Naive thymus-derived CD4-positive, alpha-beta T cell (primary cell): ENCODE results near the gene CDX2. TPM values are rescaled to one million over a fixed set of nuclear protein-coding genes. Genes with fewer than 3 reads are reported as not detected.

Experiments used
- ATAC-seq: fragments of 150-1000 bp; cut with Tn5 transposase; 2 replicates; pipeline ENCODE4 v1.10.0; 2021; ENCODE audit warnings: mild to moderate bottlenecking, moderate library complexity
- CTCF ChIA-PET: fragments of 350-600 bp; sonication (Branson Sonifier 250); formaldehyde crosslinking; loops from one replicate; lab custom pipeline; 2021; ENCODE audit warnings: antibody characterized with exemption; lab: Charles Lee
- POLR2A ChIA-PET: fragments of 350-600 bp; sonication (Branson Sonifier 250); formaldehyde crosslinking; loops from one replicate; lab custom pipeline; 2021; ENCODE audit warnings: antibody characterized with exemption, inconsistent platforms; lab: Charles Lee
- DNase-seq, 9 donors: peaks; one replicate each; pipeline versions ENCODE4 v3.0.0 to v3.0.0-alpha.2; 2020 to 2022; ENCODE audit warnings: mixed read lengths in 1 of 9
- H3K27ac ChIP-seq: one replicate; pipeline ENCODE4 v1.7.0; 2013; ENCODE audit warnings: mild to moderate bottlenecking, low read depth, low read length, moderate library complexity
- H3K27me3 ChIP-seq, 2 donors: one replicate each; pipeline ENCODE4 v1.7.0; 2013; ENCODE audit warnings: low read length in 2 of 2, mild to moderate bottlenecking in 2 of 2, moderate library complexity in 2 of 2; ENCODE audit not compliant: control insufficient read depth in 2 of 2, insufficient read depth in 2 of 2
- H3K36me3 ChIP-seq, 3 experiments: 1 replicate in 2 of 3; 2 replicates in 1 of 3; pipeline ENCODE4 v1.7.0; 2013; ENCODE audit warnings: low read length in 3 of 3, mild to moderate bottlenecking in 3 of 3, moderate library complexity in 1 of 3; ENCODE audit not compliant: insufficient read depth in 3 of 3, control insufficient read depth in 2 of 3
- H3K4me1 ChIP-seq, 2 donors: one replicate each; pipeline ENCODE4 v1.7.0; 2013; ENCODE audit warnings: low read length in 2 of 2, mild to moderate bottlenecking in 2 of 2, moderate library complexity in 1 of 2; ENCODE audit not compliant: control insufficient read depth in 2 of 2, insufficient read depth in 2 of 2
- H3K4me3 ChIP-seq: 2 replicates; pipeline ENCODE4 v1.7.0; 2013; ENCODE audit warnings: mild to moderate bottlenecking, low read length
- H3K9me3 ChIP-seq, 3 experiments: 1 replicate in 2 of 3; 2 replicates in 1 of 3; pipeline ENCODE4 v1.7.0; 2013; ENCODE audit warnings: low read length in 3 of 3; ENCODE audit not compliant: control insufficient read depth in 2 of 3
- H3K27ac Mint-ChIP-seq, 9 donors: one replicate each; pipeline ENCODE4 v1.8.0; 2020 to 2022; ENCODE audit warnings: mixed read lengths in 9 of 9, mild to moderate bottlenecking in 8 of 9, moderate library complexity in 5 of 9, inconsistent platforms in 2 of 9
- H3K27me3 Mint-ChIP-seq, 5 donors: one replicate each; pipeline ENCODE4 v1.8.0; 2021 to 2022; ENCODE audit warnings: mixed read lengths in 5 of 5, mild to moderate bottlenecking in 1 of 5
- H3K36me3 Mint-ChIP-seq, 5 donors: one replicate each; pipeline ENCODE4 v1.8.0; 2020 to 2022; ENCODE audit warnings: mixed read lengths in 5 of 5, mild to moderate bottlenecking in 3 of 5, inconsistent platforms in 1 of 5
- H3K4me1 Mint-ChIP-seq, 7 donors: one replicate each; pipeline ENCODE4 v1.8.0; 2020 to 2022; ENCODE audit warnings: mixed read lengths in 7 of 7, mild to moderate bottlenecking in 3 of 7, inconsistent platforms in 1 of 7
- H3K4me3 Mint-ChIP-seq, 10 donors: one replicate each; pipeline ENCODE4 v1.8.0; 2020 to 2022; ENCODE audit warnings: mild to moderate bottlenecking in 10 of 10, mixed read lengths in 10 of 10, moderate library complexity in 6 of 10, inconsistent platforms in 2 of 10
- H3K9me3 Mint-ChIP-seq, 11 donors: one replicate each; pipeline ENCODE4 v1.8.0; 2020 to 2022; ENCODE audit warnings: mixed read lengths in 11 of 11, mild to moderate bottlenecking in 4 of 11, inconsistent platforms in 1 of 11, moderate library complexity in 1 of 11
- intact Hi-C, 2 donors: fragments of 100-400 bp; cut with micrococcal nuclease; formaldehyde crosslinking; loops; one replicate each; pipeline ENCODE4 v1.15.1; 2023
- polyA plus RNA-seq, 2 donors: library from polyadenylated mRNA; unstranded; fragments of 300-500 nt; fragmentation: Illumina TruSeq; gene quantifications; one replicate each; pipeline ENCODE4 v1.2.3, GENCODE V29; 2021
- total RNA-seq, 6 experiments: library from RNA in 5 of 6; stranded (reverse) in 5 of 6; gene quantifications; 1 replicate in 5 of 6; 2 replicates in 1 of 6; pipeline ENCODE4 v1.2.3 and lab custom pipeline; 2021 to 2026

CDX2 gene
- total and polyA plus RNA-seq, 7 experiments from 2014 or later: not detected

DNA sequence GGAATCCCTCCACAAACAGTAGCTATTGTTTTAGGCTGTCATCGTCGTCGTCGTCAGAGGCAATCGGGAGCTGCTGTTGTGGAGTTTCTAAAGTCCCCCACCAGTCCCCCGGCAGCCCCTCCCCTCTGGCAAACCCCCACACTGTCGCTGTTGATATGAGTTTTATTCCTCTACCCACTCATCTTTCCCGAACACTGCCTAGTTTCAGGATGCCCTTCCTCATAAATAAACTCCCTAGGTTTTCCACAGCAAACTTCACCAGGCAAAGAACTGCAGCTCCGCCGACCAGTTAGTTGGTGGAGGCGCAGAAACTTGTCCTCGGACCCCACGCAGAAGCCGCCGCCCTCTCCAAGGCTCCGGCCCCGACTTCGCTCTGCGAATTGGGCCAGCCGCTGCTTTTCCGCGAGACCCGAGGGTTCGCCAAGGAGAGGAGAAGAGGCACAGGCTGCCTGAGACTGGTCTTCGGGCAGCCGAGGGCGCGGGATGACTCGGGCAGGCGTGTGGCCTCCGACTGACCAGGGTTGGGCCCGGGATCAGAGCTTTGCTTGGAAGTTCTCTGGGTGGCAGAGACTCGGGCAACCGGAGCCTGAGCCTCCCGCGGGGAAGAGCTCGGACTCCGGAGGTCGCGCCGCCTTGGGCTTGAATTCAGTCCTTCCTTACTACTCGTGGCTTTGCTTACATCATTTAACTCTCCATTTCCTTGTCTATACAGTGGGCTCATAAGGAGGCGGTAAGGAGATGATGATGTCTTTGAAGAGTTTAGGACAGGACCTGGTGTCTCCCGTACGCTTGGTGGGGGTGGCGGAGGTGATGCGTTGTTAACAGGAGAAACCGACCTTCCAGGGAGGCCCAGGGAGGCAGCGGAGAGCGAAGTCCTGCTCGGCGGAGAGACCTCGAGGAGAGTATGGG is 41.4 kb downstream of the CDX2 start:
- no peak overlapping the region for H3K27ac ChIP-seq
- Mint-ChIP-seq H3K9me3 (peaks cover 0 to 3% (median 0%) of the 10 kb centered on the region in 11 donors), H3K4me1 (peaks cover 6 to 48% (median 43%) of the 10 kb centered on the region in 7 donors), H3K4me3 (peak overlapping the region in 6 of 10 donors; percentile 33 to 64 (median 52)), H3K27me3 (peaks cover 85 to 90% (median 86%) of the 10 kb centered on the region in 5 donors), H3K27ac (peak overlapping the region in 1 of 9 donors; percentile 78), H3K36me3 (peaks cover 0 to 8% (median 0%) of the 10 kb centered on the region in 5 donors)
- CTCF ChIA-PET: no interaction called here
- DNase-seq (no peak), ATAC-seq (no peak)
- POLR2A ChIA-PET: no interaction called here
- H3K36me3 ChIP-seq: no peaks in the 10 kb centered on the region
- no peaks in the 10 kb centered on the region for H3K9me3 ChIP-seq
- H3K4me1 ChIP-seq: no peaks in the 10 kb centered on the region
- intact Hi-C loops: loop anchor here in 1 of 2 donors (2.0 kb wide), 2 partner anchors 27 to 135 kb away; partner anchors contain the start of gene GSX1
- H3K4me3 ChIP-seq: no peak overlapping the region
- H3K27me3 ChIP-seq: peaks cover 0 to 20% of the 10 kb centered on the region in 2 donors

DNA sequence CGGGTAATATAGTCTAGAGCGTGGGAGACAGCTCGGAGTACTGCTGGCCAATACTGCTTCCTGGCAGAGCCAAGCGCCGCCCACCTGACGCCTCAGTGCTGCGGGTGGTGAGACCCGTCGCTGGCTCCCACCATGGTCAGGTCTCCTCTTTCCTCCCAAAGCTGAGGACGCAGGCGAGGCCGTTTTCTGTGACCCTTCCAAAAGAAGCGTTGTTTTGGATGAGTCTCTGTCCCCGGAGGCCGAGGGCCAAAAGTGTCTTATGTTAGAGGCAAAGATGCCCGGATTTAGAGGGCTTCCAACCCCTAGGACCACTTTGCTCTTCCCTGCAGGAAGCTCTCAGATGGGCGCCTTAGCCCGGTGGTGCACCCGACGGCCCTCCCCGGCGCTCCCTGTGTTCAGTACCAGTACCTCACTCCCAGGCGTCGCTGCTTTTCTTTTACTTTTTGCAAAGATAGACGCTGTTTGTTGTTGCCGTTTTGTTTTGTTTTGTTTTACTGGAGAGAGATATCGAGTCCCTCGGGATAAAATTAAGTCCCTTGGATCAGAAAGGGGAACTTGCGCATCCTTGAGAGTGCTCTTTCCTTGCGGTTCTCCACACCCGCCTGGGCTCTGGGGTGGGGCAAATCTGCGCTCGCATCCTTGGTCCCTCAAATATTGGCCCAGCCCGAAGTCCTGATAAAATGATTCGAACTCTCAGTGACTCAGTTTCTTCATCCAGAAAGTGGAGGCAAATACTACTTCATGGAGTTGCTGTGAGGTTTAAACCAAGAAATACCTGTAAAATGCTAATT is 42.3 kb downstream of the CDX2 start:
- Histone ChIP-seq H3K4me3 (no peak overlapping the region), H3K9me3 (no peaks in the 10 kb centered on the region), H3K4me1 (no peaks in the 10 kb centered on the region), H3K36me3 (no peaks in the 10 kb centered on the region), H3K27me3 (peaks cover 0 to 20% of the 10 kb centered on the region in 2 donors), H3K27ac (no peak overlapping the region)
- peak overlapping the region in 1 of 9 donors; percentile 60 for H3K27ac Mint-ChIP-seq
- peaks cover 86 to 94% (median 88%) of the 10 kb centered on the region in 5 donors for H3K27me3 Mint-ChIP-seq
- DNase-seq (no peak), ATAC-seq (no peak)
- peaks cover 6 to 48% (median 43%) of the 10 kb centered on the region in 7 donors for H3K4me1 Mint-ChIP-seq
- peak overlapping the region in 8 of 10 donors; percentile 9 to 58 (median 36) for H3K4me3 Mint-ChIP-seq
- peaks cover 0 to 3% (median 0%) of the 10 kb centered on the region in 11 donors for H3K9me3 Mint-ChIP-seq
- intact Hi-C loops: loop anchor here in 1 of 2 donors (2.0 kb wide), 1 partner anchor 28 kb away; no protein-coding TSS in a partner anchor
- ChIA-PET CTCF (no interaction called here), POLR2A (no interaction called here)
- peaks cover 0 to 8% (median 0%) of the 10 kb centered on the region in 5 donors for H3K36me3 Mint-ChIP-seq

- H3K9me3 ChIP-seq: no peaks in the 10 kb centered on the region
- H3K4me3 Mint-ChIP-seq: peak overlapping the region in 4 of 10 donors; percentile 5 to 58 (median 17)
- peak overlapping the region in 1 of 9 donors; percentile 57 for H3K27ac Mint-ChIP-seq
- peaks cover 0 to 8% (median 0%) of the 10 kb centered on the region in 5 donors for H3K36me3 Mint-ChIP-seq
- peaks cover 0 to 20% of the 10 kb centered on the region in 2 donors for H3K27me3 ChIP-seq
- CTCF ChIA-PET: no interaction called here
- POLR2A ChIA-PET: no interaction called here
- peaks cover 78 to 90% (median 83%) of the 10 kb centered on the region in 5 donors for H3K27me3 Mint-ChIP-seq
- peaks cover 0 to 3% (median 0%) of the 10 kb centered on the region in 11 donors for H3K9me3 Mint-ChIP-seq
- ATAC-seq (no peak), DNase-seq (no peak)
- no peak overlapping the region for H3K27ac ChIP-seq
- intact Hi-C loops: loop anchor here in 1 of 2 donors (2.0 kb wide), 1 partner anchor 51 kb away; no protein-coding TSS in a partner anchor
- H3K36me3 ChIP-seq: no peaks in the 10 kb centered on the region
- peaks cover 0 to 6% of the 10 kb centered on the region in 2 donors for H3K4me1 ChIP-seq
- no peak overlapping the region for H3K4me3 ChIP-seq
- peaks cover 11 to 55% (median 50%) of the 10 kb centered on the region in 7 donors for H3K4me1 Mint-ChIP-seq
These were observed 43.7 kb downstream of the CDX2 start for GRCh38 chr13:27925220-27925991.

DNA sequence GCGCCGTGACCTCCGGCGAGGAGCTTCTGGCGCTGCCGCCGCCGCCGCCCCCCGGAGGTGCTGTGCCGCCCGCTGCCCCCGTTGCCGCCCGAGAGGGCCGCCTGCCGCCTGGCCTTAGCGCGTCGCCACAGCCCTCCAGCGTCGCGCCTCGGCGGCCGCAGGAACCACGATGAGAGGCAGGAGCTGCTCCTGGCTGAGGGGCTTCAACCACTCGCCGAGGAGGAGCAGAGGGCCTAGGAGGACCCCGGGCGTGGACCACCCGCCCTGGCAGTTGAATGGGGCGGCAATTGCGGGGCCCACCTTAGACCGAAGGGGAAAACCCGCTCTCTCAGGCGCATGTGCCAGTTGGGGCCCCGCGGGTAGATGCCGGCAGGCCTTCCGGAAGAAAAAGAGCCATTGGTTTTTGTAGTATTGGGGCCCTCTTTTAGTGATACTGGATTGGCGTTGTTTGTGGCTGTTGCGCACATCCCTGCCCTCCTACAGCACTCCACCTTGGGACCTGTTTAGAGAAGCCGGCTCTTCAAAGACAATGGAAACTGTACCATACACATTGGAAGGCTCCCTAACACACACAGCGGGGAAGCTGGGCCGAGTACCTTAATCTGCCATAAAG is 44.5 kb downstream of the CDX2 start:
- H3K4me3 ChIP-seq: no peak overlapping the region
- Mint-ChIP-seq H3K36me3 (peaks cover 0 to 5% (median 0%) of the 10 kb centered on the region in 5 donors), H3K27ac (no peak overlapping the region), H3K9me3 (peaks cover 0 to 3% (median 0%) of the 10 kb centered on the region in 11 donors), H3K4me3 (peak overlapping the region in 2 of 10 donors; percentile 9 to 58), H3K27me3 (peaks cover 73 to 87% (median 77%) of the 10 kb centered on the region in 5 donors), H3K4me1 (peaks cover 12 to 52% (median 49%) of the 10 kb centered on the region in 7 donors)
- H3K36me3 ChIP-seq: no peaks in the 10 kb centered on the region
- H3K4me1 ChIP-seq: peaks cover 0 to 10% of the 10 kb centered on the region in 2 donors
- no peaks in the 10 kb centered on the region for H3K9me3 ChIP-seq
- CTCF ChIA-PET: no interaction called here
- H3K27me3 ChIP-seq: peaks cover 0 to 14% of the 10 kb centered on the region in 2 donors
- POLR2A ChIA-PET: interaction anchor here (0.6 kb wide), 1 partner anchor 684 kb away, joined by 4 read pairs; no protein-coding TSS in a partner anchor
- intact Hi-C loops: loop anchor here in 1 of 2 donors (2.0 kb wide), 1 partner anchor 52 kb away; no protein-coding TSS in a partner anchor
- DNase-seq (no peak), ATAC-seq (no peak)
- H3K27ac ChIP-seq: no peak overlapping the region

GRCh38 chr13:27923794-27924528 is 45.2 kb downstream of the CDX2 start:
- intact Hi-C loops: loop anchor here in 1 of 2 donors (2.0 kb wide), 2 partner anchors 45 to 53 kb away; partner anchors contain the start of gene CDX2
- Mint-ChIP-seq H3K4me3 (peak overlapping the region in 6 of 10 donors; percentile 9 to 61 (median 40)), H3K27ac (peak overlapping the region in 1 of 9 donors; percentile 74), H3K9me3 (peaks cover 0 to 3% (median 0%) of the 10 kb centered on the region in 11 donors), H3K36me3 (peaks cover 0 to 5% (median 0%) of the 10 kb centered on the region in 5 donors), H3K4me1 (peaks cover 12 to 54% (median 42%) of the 10 kb centered on the region in 7 donors), H3K27me3 (peaks cover 71 to 87% (median 78%) of the 10 kb centered on the region in 5 donors)
- no peaks in the 10 kb centered on the region for H3K36me3 ChIP-seq
- ChIA-PET CTCF (no interaction called here), POLR2A (interaction anchor here (0.6 kb wide), 1 partner anchor 684 kb away, joined by 4 read pairs; no protein-coding TSS in a partner anchor)
- H3K4me3 ChIP-seq: no peak overlapping the region
- H3K9me3 ChIP-seq: no peaks in the 10 kb centered on the region
- DNase-seq (peak in 1 of 9 donors; percentile 25), ATAC-seq (no peak)
- H3K27me3 ChIP-seq: peaks cover 0 to 13% of the 10 kb centered on the region in 2 donors
- H3K27ac ChIP-seq: no peak overlapping the region
- H3K4me1 ChIP-seq: peaks cover 0 to 10% of the 10 kb centered on the region in 2 donors
